K562 (cell line): ENCODE results near the gene CACNA2D3. TPM values are rescaled to one million over a fixed set of nuclear protein-coding genes. Genes with fewer than 3 reads are reported as not detected.

Source experiments
- CEBPG ChIP-seq, 3 experiments: fragments of 200-800 bp in 1 of 3; sonication (Bioruptor generic) in 1 of 3; sonication (generic) in 1 of 3; formaldehyde crosslinking in 1 of 3; IDR thresholded peaks in 2 of 3; conservative IDR thresholded peaks in 1 of 3; 2 replicates each; pipeline versions ENCODE4 v1.6.1 to v1.8.0; 2016 to 2022; ENCODE audit warnings: missing compliant biosample characterization in 2 of 3, missing genetic modification characterization in 2 of 3, mild to moderate bottlenecking in 1 of 3, missing genetic modification reagents in 1 of 3
- HNRNPUL1 ChIP-seq: fragments of 200-400 bp; formaldehyde crosslinking; IDR thresholded peaks from 2 replicates; pipeline ENCODE4 v1.6.1; 2017; ENCODE audit warnings: low read length
- KHSRP ChIP-seq: fragments of 450-650 bp; IDR thresholded peaks from 2 replicates; pipeline ENCODE4 v1.6.1; 2017
- ZNF408 ChIP-seq: fragments of 250-450 bp; sonication (Bioruptor Pico); IDR thresholded peaks from 2 replicates; pipeline ENCODE4 v1.4.0; 2020; ENCODE audit warnings: low read depth, mild to moderate bottlenecking, moderate library complexity
- polyA plus RNA-seq, 8 experiments: library from polyadenylated mRNA; depleted of rRNA in 4 of 8; stranded (reverse) in 5 of 8; unstranded in 3 of 8; fragments of >200 nt; fragmentation: Nextera tagmentation in 2 of 8; fragmentation: Illumina TruSeq in 1 of 8; extraction: Ambion mirVana in 2 of 8; extraction: Trizol in 1 of 8; gene quantifications; 2 replicates each; pipeline versions ENCODE4 v1.2.1 to v1.2.3, GENCODE V29; 2011 to 2014; ENCODE audit warnings: inconsistent platforms in 1 of 8, missing spikeins in 1 of 8
- total RNA-seq, 7 experiments: library from RNA; depleted of rRNA in 6 of 7; stranded (reverse); fragments of >200 nt in 6 of 7; fragmentation: Illumina TruSeq in 2 of 7; extraction: Trizol in 2 of 7; gene quantifications; 2 replicates each; pipeline versions ENCODE4 v1.2.1 to v1.2.3, GENCODE V29; 2011 to 2021; ENCODE audit warnings: low replicate concordance in 1 of 7
- TF ChIP-seq, protein P1 (sequence below): IDR thresholded peaks from 2 replicates; pipeline ENCODE4 v1.6.1; 2012; ENCODE audit warnings: low read depth, low read length, improper control_type of control experiment, borderline replicate concordance
- TF ChIP-seq, protein P2 (sequence below): sonication (generic); formaldehyde crosslinking; IDR thresholded peaks from 2 replicates; pipeline ENCODE4 v1.8.0; 2023; ENCODE audit warnings: missing genetic modification reagents, mild to moderate bottlenecking, borderline replicate concordance
- TF ChIP-seq, protein P3 (sequence below): fragments of 450-650 bp; IDR thresholded peaks from 2 replicates; pipeline ENCODE4 v1.6.1; 2016

Gene CACNA2D3
- total and polyA plus RNA-seq, 9 of the 15 experiments (the other 6 are each of a cell fraction or from before 2014, with no cell fraction given): 0.01 TPM; not detected in 8

DNA sequence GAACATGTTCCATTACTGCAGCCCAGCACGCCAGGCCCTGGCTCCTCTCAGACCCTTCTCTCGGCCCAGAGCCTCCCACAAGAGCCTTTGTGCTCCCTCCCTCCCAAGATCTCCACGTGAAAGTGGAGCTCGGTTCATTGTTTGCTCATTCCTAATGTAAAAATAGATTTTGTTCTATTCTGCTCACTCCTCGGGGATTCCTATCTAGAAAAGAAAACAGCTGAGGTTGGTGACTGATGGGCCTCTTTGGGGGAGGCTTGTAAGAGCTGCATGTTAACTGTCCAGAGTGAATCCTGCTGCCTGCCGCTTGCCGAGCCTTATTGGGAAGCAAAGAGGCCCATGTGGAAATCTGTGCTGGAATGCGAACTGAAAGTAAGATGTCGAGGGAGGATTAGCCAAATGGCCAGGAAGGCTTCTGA, 538.4 kb downstream of the CACNA2D3 start (continued):
- TF ChIP-seq HNRNPUL1 (no peak), KHSRP (no peak), ZNF408 (no peak), CEBPG (CRISPR knock-in tag; IDR thresholded peaks at IDR 0.05) (no peak), CEBPG (tag; conservative IDR thresholded peaks at IDR 0.05 in 1 of 2, IDR thresholded peaks at IDR 0.05 in 1 of 2) (no peak)
- TF ChIP-seq, protein P1, sequence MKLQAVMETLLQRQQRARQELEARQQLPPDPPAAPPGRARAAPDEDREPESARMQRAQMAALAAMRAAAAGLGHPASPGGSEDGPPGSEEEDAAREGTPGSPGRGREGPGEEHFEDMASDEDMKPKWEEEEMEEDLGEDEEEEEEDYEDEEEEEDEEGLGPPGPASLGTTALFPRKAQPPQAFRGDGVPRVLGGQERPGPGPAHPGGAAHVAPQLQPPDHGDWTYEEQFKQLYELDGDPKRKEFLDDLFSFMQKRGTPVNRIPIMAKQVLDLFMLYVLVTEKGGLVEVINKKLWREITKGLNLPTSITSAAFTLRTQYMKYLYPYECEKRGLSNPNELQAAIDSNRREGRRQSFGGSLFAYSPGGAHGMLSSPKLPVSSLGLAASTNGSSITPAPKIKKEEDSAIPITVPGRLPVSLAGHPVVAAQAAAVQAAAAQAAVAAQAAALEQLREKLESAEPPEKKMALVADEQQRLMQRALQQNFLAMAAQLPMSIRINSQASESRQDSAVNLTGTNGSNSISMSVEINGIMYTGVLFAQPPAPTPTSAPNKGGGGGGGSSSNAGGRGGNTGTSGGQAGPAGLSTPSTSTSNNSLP: no peak
- TF ChIP-seq, protein P2, sequence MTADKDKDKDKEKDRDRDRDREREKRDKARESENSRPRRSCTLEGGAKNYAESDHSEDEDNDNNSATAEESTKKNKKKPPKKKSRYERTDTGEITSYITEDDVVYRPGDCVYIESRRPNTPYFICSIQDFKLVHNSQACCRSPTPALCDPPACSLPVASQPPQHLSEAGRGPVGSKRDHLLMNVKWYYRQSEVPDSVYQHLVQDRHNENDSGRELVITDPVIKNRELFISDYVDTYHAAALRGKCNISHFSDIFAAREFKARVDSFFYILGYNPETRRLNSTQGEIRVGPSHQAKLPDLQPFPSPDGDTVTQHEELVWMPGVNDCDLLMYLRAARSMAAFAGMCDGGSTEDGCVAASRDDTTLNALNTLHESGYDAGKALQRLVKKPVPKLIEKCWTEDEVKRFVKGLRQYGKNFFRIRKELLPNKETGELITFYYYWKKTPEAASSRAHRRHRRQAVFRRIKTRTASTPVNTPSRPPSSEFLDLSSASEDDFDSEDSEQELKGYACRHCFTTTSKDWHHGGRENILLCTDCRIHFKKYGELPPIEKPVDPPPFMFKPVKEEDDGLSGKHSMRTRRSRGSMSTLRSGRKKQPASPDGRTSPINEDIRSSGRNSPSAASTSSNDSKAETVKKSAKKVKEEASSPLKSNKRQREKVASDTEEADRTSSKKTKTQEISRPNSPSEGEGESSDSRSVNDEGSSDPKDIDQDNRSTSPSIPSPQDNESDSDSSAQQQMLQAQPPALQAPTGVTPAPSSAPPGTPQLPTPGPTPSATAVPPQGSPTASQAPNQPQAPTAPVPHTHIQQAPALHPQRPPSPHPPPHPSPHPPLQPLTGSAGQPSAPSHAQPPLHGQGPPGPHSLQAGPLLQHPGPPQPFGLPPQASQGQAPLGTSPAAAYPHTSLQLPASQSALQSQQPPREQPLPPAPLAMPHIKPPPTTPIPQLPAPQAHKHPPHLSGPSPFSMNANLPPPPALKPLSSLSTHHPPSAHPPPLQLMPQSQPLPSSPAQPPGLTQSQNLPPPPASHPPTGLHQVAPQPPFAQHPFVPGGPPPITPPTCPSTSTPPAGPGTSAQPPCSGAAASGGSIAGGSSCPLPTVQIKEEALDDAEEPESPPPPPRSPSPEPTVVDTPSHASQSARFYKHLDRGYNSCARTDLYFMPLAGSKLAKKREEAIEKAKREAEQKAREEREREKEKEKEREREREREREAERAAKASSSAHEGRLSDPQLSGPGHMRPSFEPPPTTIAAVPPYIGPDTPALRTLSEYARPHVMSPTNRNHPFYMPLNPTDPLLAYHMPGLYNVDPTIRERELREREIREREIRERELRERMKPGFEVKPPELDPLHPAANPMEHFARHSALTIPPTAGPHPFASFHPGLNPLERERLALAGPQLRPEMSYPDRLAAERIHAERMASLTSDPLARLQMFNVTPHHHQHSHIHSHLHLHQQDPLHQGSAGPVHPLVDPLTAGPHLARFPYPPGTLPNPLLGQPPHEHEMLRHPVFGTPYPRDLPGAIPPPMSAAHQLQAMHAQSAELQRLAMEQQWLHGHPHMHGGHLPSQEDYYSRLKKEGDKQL (CRISPR knock-in tag): no peak
- TF ChIP-seq, protein P3, sequence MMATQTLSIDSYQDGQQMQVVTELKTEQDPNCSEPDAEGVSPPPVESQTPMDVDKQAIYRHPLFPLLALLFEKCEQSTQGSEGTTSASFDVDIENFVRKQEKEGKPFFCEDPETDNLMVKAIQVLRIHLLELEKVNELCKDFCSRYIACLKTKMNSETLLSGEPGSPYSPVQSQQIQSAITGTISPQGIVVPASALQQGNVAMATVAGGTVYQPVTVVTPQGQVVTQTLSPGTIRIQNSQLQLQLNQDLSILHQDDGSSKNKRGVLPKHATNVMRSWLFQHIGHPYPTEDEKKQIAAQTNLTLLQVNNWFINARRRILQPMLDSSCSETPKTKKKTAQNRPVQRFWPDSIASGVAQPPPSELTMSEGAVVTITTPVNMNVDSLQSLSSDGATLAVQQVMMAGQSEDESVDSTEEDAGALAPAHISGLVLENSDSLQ: no peak
